Aorta (tissue), 5 donors: ENCODE results near the gene CDX1. TPM values are rescaled to one million over a fixed set of nuclear protein-coding genes. Genes with fewer than 3 reads are reported as not detected.

ENCODE experiments used
- ATAC-seq: fragments of 200-7000 bp; cut with Tn5 transposase; one replicate; pipeline ENCODE4 v1.9.1; 2022; ENCODE audit warnings: moderate library complexity; ENCODE audit not compliant: low FRiP score
- DNase-seq, 2 donors: peaks; one replicate each; pipeline ENCODE4 v3.0.0-alpha.2; 2020
- H3K27ac ChIP-seq, 2 donors: one replicate each; pipeline ENCODE4 v1.5.1; 2013; ENCODE audit warnings: low read length in 2 of 2, mild to moderate bottlenecking in 2 of 2, moderate library complexity in 2 of 2, control low read depth in 1 of 2, inconsistent platforms in 1 of 2, low read depth in 1 of 2
- H3K27me3 ChIP-seq, 2 donors: one replicate each; pipeline ENCODE4 v1.6.1; 2013; ENCODE audit warnings: control low read depth in 1 of 2, low read length in 1 of 2, mild to moderate bottlenecking in 1 of 2, moderate library complexity in 1 of 2; ENCODE audit not compliant: insufficient read depth in 2 of 2, control insufficient read depth in 1 of 2
- H3K36me3 ChIP-seq, 2 donors: one replicate each; pipeline ENCODE4 v1.6.1; 2013; ENCODE audit warnings: control low read depth in 1 of 2, low read length in 1 of 2, mild to moderate bottlenecking in 1 of 2; ENCODE audit not compliant: insufficient read depth in 2 of 2, control insufficient read depth in 1 of 2
- H3K4me1 ChIP-seq, 2 donors: one replicate each; pipeline ENCODE4 v1.6.1; 2013; ENCODE audit warnings: low read length in 2 of 2, control low read depth in 1 of 2, mild to moderate bottlenecking in 1 of 2, moderate library complexity in 1 of 2; ENCODE audit not compliant: insufficient read depth in 2 of 2, control insufficient read depth in 1 of 2
- H3K4me3 ChIP-seq, 2 donors: one replicate each; pipeline ENCODE4 v1.5.1; 2013; ENCODE audit warnings: low read length in 2 of 2, control low read depth in 1 of 2, mild to moderate bottlenecking in 1 of 2
- H3K9me3 ChIP-seq: one replicate; pipeline ENCODE4 v1.6.1; 2013; ENCODE audit warnings: mild to moderate bottlenecking, low read length; ENCODE audit not compliant: control insufficient read depth
- WGBS, 2 donors: extraction: QIAGEN DNeasy Blood & Tissue Kit; methylation state at CpG; one replicate each; pipeline ENCODE4 v1.1.7; 2013; 5-methylcytosine and 5-hydroxymethylcytosine counted together
- intact Hi-C, 2 donors: fragments of 100-400 bp; cut with DNase I; formaldehyde crosslinking; loops; one replicate each; pipeline versions ENCODE4 v1.14.2 to v1.15.0; 2022
- polyA plus RNA-seq, 2 donors: library from polyadenylated mRNA; stranded (reverse); fragments of 200-250 nt; gene quantifications; one replicate each; pipeline ENCODE4 v1.2.3, GENCODE V29; 2013
- total RNA-seq, 2 donors: library from RNA; stranded (reverse); fragmentation: NEBNext Ultra II Directional; extraction: Animal tissue kit (Norgen Biotek cat#: 25700); gene quantifications; one replicate each; pipeline ENCODE4 v1.2.1, GENCODE V29; 2021
- donor health status: healthy with polysubstance abuse.
- donor health status: Bipolar disorder and iron deficiency.
- donor health status: DM: no; HTN: no; CAD: no.
- donor health status: DM: no; HTN: no; CAD: no.
- donor health status: DM: yes; HTN: yes; CAD: no.

The CDX1 gene
- total and polyA plus RNA-seq, 4 donors, result 0.69 to 30.2 TPM; not detected in 2

GRCh38 chr5:150122158-150122510 is 44.4 kb upstream of the CDX1 start:
- peaks cover 9 to 22% of the 10 kb centered on the region in 2 donors for H3K36me3 ChIP-seq
- no peak overlapping the region for H3K4me3 ChIP-seq
- intact Hi-C loops, result no loop called here
- DNase-seq, result peak; percentile 42 to 58
- no peaks in the 10 kb centered on the region for H3K9me3 ChIP-seq
- H3K27me3 ChIP-seq, result no peaks in the 10 kb centered on the region
- 63 to 69% methylated on average over 5 of the region's 5 CpGs for WGBS, 2 donors
- no peak for ATAC-seq
- H3K27ac ChIP-seq, result no peak overlapping the region
- no peaks in the 10 kb centered on the region for H3K4me1 ChIP-seq

GRCh38 chr5:150122536-150123481 is 43.8 kb upstream of the CDX1 start:
- Histone ChIP-seq H3K4me1 (no peaks in the 10 kb centered on the region), H3K9me3 (no peaks in the 10 kb centered on the region), H3K36me3 (peaks cover 9 to 23% of the 10 kb centered on the region in 2 donors), H3K27me3 (no peaks in the 10 kb centered on the region), H3K4me3 (no peak overlapping the region), H3K27ac (no peak overlapping the region)
- WGBS, 2 donors, result 87 to 88% methylated on average over 15 of the region's 15 CpGs
- DNase-seq (peak; percentile 34 to 75), ATAC-seq (no peak)
- intact Hi-C loops, result no loop called here

GRCh38 chr5:150123542-150123941 is 43.0 kb upstream of the CDX1 start:
- ATAC-seq (no peak), DNase-seq (no peak)
- Histone ChIP-seq H3K4me3 (no peak overlapping the region), H3K9me3 (no peaks in the 10 kb centered on the region), H3K27me3 (no peaks in the 10 kb centered on the region), H3K4me1 (no peaks in the 10 kb centered on the region), H3K27ac (no peak overlapping the region), H3K36me3 (peaks cover 9 to 27% of the 10 kb centered on the region in 2 donors)
- WGBS, 2 donors, result 61 to 68% methylated on average over 4 of the region's 4 CpGs
- intact Hi-C loops, result no loop called here

- no peaks in the 10 kb centered on the region for H3K9me3 ChIP-seq
- no peak for ATAC-seq
- no peak overlapping the region for H3K27ac ChIP-seq
- H3K4me3 ChIP-seq, result no peak overlapping the region
- intact Hi-C loops, result no loop called here
- peak; percentile 36 to 70 for DNase-seq
- H3K36me3 ChIP-seq, result peaks cover 9 to 31% of the 10 kb centered on the region in 2 donors
- 81 to 82% methylated on average over 11 of the region's 11 CpGs for WGBS, 2 donors
- no peaks in the 10 kb centered on the region for H3K27me3 ChIP-seq
- no peaks in the 10 kb centered on the region for H3K4me1 ChIP-seq
Observed at GRCh38 chr5:150124111-150124557, 42.4 kb upstream of the CDX1 start.

- no peaks in the 10 kb centered on the region for H3K4me1 ChIP-seq
- no peaks in the 10 kb centered on the region for H3K9me3 ChIP-seq
- 83% methylated on average over 8 of the region's 8 CpGs for WGBS, 2 donors
- no peaks in the 10 kb centered on the region for H3K27me3 ChIP-seq
- H3K4me3 ChIP-seq, result no peak overlapping the region
- ATAC-seq, result no peak
- H3K27ac ChIP-seq, result no peak overlapping the region
- intact Hi-C loops, result no loop called here
- H3K36me3 ChIP-seq, result peaks cover 9 to 32% of the 10 kb centered on the region in 2 donors
- DNase-seq, result peak in 1 of 2 donors; percentile 57
Observed at GRCh38 chr5:150124596-150124995, 42.0 kb upstream of the CDX1 start.

GRCh38 chr5:150125334-150125733 is 41.2 kb upstream of the CDX1 start:
- DNase-seq, result peak in 1 of 2 donors; percentile 66
- no peaks in the 10 kb centered on the region for H3K4me1 ChIP-seq
- no peak overlapping the region for H3K4me3 ChIP-seq
- H3K27me3 ChIP-seq, result no peaks in the 10 kb centered on the region
- no peaks in the 10 kb centered on the region for H3K9me3 ChIP-seq
- 86% methylated on average over 10 of the region's 10 CpGs for WGBS, 2 donors
- H3K36me3 ChIP-seq, result peaks cover 5 to 34% of the 10 kb centered on the region in 2 donors
- intact Hi-C loops, result no loop called here
- no peak overlapping the region for H3K27ac ChIP-seq
- no peak for ATAC-seq

GRCh38 chr5:150126199-150126920 is 40.2 kb upstream of the CDX1 start:
- Histone ChIP-seq H3K9me3 (no peaks in the 10 kb centered on the region), H3K4me1 (no peaks in the 10 kb centered on the region), H3K27ac (no peak overlapping the region), H3K36me3 (peaks cover 5 to 34% of the 10 kb centered on the region in 2 donors), H3K27me3 (no peaks in the 10 kb centered on the region), H3K4me3 (no peak overlapping the region)
- DNase-seq, result no peak
- intact Hi-C loops, result no loop called here
- ATAC-seq, result no peak
- WGBS, 2 donors, result 78 to 80% methylated on average over 10 of the region's 10 CpGs

- Histone ChIP-seq H3K9me3 (no peaks in the 10 kb centered on the region), H3K4me1 (no peaks in the 10 kb centered on the region), H3K36me3 (peaks cover 5 to 31% of the 10 kb centered on the region in 2 donors), H3K27ac (no peak overlapping the region), H3K27me3 (no peaks in the 10 kb centered on the region), H3K4me3 (no peak overlapping the region)
- DNase-seq (no peak), ATAC-seq (no peak)
- 77 to 80% methylated on average over 6 of the region's 6 CpGs for WGBS, 2 donors
- intact Hi-C loops, result no loop called here
Observed at GRCh38 chr5:150126921-150127265, 39.7 kb upstream of the CDX1 start.
